ENCODE measurements around the gene NODAL.

Gene NODAL

DNA sequence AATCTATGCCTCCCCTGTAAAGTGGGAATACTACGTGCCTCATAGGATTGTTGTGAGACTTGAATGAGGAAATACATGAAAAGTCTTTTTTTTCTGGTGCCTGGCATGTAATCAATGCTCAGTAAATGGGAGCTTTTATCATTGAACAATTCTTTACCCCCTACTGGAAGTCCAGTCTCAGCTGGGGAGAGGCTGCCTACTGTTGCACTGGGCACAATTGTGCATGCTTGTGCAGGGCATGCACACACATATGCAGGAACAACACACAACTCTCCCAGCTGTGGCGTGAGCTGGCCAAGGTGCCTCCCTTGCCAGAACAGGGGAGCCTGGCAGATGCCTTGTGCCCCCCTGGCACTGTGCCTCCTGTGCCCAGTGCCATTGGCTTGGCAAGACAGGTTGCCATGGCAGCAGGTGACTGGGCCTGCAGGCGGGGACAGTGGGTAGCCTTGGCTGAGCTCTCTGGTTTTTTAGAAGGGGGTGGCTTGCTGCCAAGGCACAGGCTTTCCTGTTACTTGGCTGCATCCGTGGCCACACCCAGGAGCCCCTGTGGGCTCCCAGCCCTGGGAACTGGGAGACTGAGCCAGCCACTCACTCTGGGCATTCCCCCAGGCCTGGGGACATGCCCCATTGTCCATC lies 21.0 kb upstream of the NODAL start:
- no peak for DNase-seq

DNA sequence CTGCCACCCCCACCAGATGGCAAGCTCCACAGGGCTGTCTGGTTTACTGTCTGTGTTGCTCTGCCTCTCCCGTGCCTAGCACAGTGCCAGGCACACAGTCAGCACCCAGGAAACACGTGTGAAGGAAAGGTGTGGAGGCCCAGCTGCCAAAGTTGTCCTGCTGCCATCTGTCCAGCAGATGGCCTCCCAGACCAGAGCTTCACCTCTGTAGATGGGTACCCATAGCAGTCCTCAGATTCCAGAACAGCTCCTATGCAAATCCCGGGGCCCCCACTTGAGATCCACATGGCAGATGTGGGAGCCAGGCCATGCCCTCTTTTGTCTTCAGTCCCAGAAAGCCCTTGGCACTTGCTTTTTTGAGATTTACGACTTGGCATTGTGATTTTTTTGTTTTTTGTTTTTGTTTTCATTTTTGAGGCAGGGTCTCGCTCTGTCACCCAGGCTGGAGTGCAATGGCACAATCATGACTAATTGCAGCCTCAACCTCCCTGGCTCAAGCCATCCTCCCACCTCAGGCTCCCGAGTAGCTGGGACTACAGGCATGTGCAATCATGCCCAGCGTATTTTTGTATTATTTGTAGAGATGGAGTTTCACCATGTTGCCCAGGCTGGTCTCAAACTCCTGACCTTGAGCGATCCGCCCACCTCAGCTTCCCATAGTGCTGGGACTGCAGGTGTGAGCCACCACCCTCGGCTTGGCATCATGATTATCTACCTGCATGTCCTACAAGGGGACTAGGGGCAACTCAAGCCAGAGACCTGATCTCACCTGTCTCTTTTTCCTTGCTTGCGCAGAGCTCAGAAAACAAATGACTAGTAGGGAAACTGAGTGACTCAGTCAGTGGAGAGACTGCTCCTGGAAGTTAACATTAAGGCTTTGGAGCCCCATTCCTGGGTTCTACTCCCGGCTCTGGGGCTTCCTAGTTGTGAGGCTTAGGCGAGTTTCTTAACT lies 20.2 kb upstream of the NODAL start:
- peak; percentile 43 for DNase-seq

DNA sequence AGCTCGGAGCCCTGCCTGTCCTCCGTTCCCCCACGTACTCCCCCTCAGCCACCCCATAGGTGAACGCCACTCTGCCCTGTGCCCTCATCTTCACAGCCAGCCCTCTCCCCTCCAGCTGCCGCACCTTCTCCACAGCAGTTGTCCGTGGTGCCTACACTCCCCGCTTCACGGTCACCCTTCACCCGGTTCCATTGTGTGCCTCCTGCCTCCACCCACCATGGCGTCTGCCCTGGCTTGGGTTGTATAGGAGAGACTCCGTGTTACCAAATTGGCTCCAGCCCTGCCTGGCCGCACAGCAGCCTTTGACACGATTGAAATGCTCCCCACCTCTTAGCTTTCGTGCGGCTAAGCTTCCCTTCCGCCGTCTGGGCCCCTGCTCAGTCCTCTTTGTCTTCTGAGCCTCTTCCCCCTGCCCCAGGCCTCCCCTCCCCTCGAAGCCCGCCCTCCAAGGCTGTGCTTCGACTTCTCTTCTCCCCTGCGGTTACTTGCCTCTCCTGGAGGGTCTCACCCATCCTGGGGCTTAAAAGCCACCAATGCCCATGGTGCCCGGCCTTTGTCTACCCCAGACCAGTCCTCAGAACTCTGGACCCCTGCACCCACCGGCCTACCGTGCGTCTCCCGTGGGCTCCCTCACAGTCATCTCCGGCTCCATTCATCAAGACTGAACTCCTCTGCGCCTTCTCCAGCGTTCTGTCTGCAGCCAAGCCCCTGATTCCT lies 18.5 kb upstream of the NODAL start:
- DNase-seq: no peak

DNA sequence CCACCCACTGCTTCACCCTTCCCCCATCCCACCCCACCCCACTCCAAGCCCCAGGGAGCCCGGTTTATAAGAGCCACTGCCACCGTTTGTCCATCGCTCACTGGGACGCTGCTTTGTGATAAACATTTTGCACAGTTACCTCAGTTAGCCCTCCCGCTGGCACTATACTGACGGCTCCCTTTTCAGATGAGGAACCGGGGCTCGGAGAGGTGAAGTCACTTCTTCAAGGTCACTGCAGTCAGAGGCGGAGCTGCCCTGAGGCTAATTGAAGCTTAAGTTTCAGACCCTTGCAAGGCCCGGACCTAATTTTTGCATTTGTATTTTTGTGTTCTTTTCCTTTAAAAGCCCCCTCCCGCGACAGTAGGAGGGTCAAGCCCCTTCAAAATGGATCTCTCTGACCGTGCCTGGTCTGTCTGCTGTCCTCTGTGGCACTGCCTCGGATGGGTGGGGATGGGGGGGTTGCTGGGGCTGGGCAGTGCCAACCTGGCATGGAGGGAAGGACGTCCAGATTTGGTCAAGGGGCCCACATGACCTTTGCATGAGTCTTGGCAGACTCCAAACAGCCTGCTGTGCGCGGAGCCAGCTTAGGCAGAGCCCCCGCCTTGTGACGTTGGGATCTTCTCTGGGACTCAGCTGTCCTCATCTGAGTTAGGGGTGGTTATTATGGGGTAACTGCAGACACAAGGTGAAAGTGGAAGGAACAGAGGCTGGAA lies 17.7 kb upstream of the NODAL start:
- DNase-seq: no peak

DNA sequence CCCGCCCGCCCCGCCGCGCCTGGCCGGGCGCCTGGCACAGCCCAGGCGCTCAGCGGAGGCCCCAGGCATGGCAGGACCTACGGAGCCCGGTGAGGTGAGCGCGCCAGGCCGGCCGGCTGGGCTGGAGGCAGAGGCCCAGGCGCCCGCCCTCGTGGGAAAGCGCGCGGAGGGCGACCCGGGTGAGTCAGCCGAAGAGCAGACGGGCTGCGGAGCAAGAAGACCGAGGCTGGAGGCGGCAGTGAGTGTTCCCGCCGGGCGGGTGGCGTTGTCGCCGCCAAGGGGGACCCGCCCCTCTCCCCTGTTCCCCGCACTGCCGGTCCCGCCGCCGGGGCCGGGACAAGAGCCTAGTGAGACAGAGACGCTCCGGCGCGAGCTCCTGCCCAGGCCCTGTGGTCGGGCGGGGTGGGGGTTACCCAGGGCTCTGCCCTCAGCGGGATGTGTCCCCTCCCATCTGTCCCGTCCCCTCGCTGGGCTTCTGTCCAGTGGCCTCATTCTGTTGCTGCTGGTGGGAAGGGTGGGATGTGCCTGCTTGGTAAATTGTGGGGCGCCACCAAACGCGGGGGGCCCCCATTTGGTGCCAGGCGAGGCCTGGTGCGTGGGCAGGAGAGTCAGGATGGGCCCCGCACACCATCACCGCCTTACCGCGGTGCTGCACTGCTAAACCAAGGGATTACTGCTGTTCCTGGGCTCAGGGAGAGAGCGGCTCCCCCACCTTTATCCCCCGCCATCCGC lies 17.0 kb upstream of the NODAL start:
- DNase-seq: peak; percentile 27

DNA sequence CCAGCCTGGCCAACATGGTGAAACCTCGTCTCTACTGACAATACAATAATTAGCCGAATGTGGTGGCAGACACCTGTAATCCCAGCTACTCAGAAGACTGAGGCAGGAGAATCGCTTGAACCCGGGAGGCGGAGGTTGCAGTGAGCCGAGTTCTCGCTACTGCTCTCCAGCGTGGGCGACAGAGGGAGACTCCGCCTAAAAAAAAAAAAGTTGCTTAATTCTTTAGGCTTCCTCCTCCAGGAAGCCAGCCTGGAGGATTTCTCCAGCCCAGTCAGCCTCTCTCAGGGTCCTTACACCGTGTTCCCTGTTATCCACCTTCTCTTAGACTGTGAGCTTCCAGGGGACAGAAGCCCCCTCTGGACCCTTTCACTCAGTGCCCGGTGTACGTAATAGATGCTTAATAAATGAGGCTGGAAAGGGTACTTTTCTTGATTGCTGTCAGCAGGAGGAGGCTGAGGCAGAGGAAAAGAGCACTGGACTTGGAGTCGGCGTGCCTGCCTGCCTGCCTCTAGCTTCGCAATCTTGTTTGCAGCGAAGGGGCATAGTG lies 16.4 kb upstream of the NODAL start:
- no peak for DNase-seq

DNA sequence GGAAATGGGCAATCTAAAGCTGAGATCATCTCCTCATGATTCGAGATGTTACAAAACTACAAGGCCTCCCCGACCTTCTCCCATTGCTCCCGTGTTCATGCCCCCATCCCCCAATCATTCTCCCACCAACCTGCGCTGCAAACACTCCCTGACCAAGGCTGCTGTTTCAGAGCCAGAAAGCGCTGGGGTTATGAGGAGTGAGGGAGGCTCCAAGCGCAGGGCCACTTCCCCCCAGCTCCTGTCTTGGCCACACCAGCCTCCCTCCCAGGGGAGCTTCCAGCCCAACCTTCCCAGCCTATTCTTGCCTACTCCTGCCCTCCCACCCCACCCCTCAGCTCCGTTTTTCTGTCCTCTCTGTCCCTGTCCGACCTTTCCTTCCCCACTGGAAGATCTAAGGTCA lies 14.7 kb upstream of the NODAL start:
- no peak for DNase-seq

DNA sequence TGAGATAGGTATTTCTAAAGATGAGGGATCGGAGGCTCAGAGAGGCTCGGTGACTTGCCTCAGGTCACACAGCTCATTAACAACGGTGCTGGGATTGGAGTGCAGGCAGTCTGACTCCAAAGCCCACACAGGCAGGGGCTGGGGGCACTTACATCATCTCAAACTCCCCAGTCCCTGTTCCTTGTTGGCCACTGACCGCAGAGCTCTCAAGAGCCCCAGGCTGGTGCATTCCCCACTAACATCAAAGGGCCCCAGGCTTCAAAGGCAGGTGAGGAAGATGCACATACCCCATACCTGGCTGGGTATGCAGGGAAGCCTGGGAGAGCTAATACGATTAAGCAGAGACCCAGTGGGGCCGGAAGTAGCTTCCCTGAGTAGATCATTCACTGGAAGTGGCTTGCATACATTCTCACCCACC lies 13.7 kb upstream of the NODAL start:
- DNase-seq: no peak

DNA sequence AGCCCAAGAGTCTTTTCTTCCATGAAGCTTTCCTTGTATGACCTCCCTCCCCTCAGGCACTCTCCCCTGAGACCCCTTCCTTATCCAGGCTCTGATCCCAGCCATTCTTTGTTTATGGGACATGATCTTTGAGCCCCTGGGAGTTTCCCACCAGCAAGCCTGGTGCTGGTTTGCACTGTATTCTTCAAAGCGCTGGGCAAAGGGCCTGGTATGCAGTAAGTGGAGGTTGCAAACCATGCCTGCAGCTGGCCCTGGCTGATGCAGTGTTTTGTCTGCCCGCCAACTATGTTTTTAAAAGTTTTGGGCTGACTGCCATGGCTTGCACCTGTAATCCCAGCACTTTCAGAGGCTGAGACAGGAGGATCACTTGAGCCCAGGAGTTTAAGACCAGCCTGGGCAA lies 6.8 kb upstream of the NODAL start:
- no peak for DNase-seq

DNA sequence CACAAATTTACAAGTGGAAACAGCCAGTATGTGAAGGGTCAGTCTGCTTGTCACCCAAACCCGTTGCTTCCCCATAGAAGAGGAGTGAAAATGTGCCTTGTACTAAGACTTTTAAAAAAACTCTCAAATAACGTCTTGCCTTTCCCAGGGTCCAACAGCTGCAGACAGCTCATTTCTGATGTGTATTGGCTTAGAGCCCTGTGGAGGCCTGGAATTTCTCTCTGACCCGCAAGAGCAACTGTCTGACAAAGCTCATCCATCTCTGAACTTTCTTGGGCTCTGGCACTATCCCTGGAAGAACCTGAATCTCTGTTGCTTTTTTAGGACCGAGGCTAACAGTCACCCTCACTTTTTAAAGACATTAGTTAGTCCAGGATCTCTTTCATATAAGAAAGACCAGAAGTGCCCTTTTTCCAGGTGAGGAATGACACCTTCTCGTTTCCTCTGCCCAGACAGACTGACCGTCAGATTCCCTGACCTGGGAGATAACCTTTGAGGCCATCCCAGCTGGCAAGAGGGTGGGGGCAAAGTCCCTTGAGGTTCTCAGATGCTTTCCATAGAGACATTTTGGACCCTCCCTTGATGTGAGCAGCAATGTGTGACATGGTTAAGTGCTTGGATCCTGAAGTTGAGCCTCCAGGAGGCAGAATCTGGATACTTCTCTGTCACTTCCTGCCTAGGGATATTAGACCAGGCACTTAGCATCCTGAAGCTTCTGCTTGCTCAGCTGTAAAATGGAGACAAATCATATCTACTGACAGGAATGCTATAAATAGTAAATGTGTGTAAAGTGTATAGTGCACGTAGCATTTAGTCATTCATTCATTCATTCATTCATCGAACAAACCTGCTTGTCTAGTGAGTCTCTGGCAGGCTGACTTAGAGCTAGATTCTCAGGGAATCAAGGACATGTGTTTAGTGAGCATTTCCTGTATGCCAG lies 4.5 kb upstream of the NODAL start:
- DNase-seq: no peak

DNA sequence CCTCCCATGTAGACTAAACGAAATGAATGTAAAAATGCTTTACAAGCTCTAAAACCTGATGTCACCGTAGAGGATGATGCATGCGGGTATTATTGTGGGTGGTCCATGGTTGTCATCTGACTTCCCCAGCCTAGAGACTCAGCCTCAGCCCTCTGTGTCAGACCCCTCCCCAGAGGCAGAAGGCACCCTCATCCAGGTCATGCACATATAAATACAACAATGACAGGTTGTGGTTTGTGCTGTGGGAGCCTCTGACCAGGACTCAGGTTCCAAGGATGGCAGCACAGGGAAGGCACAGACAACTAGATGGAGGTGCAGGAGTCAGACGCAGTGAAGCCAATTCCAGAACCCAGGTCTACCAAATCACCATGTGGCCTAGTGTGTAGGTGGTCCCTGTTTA lies 3.3 kb upstream of the NODAL start:
- no peak for DNase-seq

DNA sequence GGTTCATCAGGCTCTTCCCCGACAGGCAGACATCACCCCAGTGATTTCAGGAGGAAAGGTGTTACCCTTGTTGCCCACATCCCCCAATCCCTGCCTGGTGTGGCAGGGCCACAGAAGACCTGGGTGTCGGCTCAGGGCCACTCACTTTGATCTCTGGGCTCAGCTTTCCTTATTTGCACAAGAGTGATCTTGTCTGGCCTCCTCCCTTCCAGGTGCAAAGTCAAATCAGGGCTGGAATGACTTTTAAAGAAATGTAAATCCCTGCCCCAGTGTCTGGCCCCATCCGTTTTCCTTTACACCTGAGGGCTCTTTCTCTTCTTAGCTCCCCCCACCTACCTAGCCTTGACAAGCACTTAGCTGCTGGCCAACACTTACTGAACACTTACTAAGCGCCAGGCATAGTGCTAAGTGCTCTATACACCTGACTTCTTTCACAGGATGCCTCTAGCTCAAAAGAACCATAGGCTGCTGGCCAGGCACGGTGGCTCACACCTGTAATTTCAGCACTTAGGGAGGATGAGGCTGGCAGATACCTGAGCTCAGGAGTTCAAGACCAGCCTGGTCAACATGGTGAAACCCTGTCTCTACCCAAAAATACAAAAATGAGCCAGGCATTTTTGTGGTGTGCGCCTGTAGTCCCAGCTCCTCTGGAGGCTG lies 979 bp upstream of the NODAL start:
- no peak for DNase-seq

DNA sequence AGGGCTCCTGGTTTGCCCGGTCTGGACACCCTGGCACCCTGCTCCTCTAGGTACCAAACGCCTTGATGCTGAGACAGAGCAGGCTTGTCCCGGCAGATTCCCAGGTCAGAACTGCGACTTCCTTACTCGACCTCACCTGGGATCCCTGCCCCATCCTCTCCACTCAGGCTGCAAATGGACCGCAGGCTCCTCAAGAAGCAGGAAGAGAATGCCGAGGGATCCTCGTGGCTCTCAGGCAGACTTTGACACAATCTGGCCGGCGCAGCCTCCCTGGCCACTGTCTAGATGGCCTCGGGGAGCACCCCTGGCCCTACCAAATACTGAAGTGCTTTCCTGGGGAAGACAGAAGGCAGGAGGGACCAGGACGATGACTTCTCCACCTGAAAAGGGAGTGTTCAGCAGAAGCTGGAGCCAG lies 421 bp upstream of the NODAL start:
- no peak for DNase-seq

DNA sequence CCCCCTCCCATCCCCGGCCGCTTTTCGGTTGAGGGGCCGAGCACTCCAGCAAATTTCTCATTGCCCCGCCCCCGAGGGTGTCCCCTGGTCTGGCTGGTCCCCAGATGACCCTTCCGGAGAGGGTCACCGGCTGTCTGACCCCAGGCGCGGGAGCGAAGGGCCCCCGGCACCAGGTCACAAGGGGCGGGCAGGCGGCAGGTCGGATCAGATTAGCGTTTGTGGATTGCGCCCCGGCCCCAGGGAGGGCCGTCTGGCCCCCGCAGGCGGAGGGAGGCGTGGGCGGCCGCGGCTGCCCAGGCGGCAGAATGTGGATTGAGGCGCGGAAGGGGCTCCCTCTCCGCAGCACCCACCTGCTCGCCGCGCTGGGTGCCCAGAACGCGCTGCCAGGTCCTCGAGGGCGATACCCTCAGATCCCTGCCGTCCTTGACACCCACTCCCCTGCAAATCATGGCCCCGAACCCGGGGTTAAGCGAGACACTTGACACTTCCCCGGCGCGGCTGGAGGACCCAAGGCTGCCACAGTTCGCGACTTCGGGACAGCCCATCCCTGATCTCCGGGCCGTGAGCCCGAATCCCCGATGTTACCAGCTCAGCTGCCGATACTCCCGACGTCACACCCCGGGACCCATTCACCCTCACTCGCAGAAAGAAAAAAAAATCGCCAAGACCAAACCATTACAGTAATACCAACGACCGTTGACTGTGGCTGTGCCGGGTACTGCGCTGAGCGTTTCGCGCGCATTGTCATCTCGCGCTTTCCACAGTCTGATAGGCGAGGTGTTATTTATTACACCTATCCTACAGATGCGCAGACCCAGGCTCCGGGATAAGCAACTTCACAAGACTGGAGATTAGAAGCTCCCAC lies 953 bp downstream of the NODAL start:
- no peak for DNase-seq

DNA sequence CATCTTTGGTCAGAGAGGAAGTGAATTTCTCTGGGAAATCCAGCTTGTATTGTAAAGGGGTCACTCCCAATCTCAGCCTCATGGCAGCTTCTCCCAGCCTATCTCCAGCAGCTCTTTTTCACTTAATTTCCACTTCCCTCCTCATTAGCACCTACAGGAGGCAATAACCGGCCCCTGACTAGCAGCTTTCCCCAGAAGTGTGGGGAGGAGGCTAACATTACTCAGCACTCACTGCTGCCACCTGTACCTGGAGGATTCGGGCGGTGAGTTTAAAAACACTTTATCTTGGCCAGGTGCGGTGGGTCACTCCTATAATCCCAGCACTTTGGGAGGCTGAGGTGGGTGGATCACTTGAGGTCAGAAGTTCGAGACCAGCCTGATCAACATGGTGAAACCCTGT lies 3.8 kb downstream of the NODAL start:
- DNase-seq: no peak

DNA sequence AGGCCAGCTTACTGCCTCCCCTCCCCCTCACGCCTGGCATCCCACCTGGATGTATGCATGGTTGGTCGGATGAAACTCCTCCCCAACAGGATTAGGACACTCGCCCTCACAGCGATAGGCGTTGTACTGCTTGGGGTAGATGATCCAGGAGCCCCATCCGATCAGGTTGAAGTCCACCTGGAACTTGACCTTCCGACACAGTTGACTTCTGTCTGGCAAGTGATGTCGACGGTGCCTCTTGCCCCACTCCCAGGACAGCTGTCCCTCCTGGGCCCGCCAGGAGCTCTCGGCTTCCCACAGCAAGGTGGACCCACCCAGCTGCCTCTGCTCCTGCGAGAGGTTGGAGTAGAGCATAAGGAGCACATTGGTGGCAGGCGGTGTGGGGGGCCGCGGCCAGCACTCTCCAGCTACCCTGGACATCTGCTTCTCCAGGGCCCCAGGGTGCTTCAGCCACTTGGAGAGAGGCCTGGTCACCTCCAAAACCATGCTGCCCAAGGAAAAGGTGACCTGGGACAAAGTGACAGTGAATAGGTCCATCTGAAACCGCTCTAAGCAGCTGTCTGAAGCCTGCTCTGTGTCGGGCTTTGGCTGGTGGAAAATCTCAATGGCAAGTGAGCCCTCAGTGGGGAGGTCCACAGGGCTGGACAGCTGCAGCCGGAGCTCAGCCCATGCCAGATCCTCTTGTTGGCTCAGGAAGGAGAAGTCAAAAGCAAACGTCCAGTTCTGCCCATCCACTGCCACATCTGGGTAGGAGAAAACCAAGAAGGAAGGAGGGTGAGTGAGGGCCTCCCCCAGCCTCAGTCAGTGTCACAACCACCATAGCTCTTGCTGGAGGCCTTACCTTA lies 6.0 kb downstream of the NODAL start:
- no peak for DNase-seq

DNA sequence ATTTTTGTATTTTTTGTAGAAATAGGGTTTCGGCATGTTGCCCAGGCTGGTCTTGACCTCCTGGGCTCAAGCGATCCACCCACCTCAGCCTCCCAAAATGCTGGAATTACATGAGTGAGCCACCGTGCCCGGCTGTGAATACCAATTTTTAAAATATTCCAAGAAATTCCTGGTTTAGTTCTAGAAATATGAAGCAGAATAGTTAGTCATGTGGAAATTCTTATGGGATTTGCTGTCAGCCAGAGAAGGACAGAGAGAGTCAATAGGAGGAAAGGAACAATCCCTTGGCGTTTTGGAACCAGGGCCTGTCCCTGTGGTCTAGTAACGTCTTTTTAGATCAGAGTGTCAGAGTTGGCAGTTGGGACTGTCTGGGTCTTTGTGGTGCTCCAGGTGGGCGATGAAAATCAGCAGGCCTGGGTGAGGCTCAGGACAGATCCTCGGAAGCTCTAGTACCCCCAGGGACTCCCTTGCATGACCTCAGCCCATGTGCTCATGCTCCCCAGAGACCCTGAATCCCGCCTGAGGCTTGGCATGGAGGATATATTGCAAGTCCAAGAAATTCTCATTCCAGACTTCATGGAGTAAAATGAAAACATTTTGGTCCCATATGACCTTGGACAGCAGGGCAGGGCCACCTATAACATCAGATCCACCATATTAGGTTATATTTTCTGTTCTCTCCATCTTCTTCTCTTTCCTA lies 7.8 kb downstream of the NODAL start:
- no peak for DNase-seq
